IPS-18c (cell line): ENCODE measurements around the gene DDIT3.
"Not testable (repeated sequence)": the region's sequence is repeated elsewhere in the genome, so short reads cannot be mapped to it uniquely, and the experiment has no call there.

Experiments
- H3K4me3 ChIP-seq: 2 replicates; pipeline ENCODE4 v1.7.0; 2013; ENCODE audit warnings: low read depth, mild to moderate bottlenecking, low read length, moderate library complexity; ENCODE audit not compliant: insufficient read depth
- H3K9me3 ChIP-seq: one replicate; pipeline ENCODE4 v1.6.1; 2013; ENCODE audit warnings: mild to moderate bottlenecking, low read length, moderate library complexity; ENCODE audit not compliant: control insufficient read depth, insufficient read depth

Gene DDIT3

GRCh38 chr12:57520053-57520818, at the start of gene DDIT3:
TSS of gene DDIT3 (minus strand) at chr12:57520514. CDS start at chr12:57517406, 3,108 bp downstream.
- H3K9me3 ChIP-seq: no peaks in the 10 kb centered on the region
- H3K4me3 ChIP-seq: peak within 1 kb of the TSS; percentile 83

GRCh38 chr12:57569858-57570257, 49.5 kb upstream of the DDIT3 start:
- Histone ChIP-seq H3K4me3 (no peak overlapping the region), H3K9me3 (no peaks in the 10 kb centered on the region)

- H3K4me3 ChIP-seq: no peak overlapping the region
- no peaks in the 10 kb centered on the region for H3K9me3 ChIP-seq
These were observed 48.5 kb upstream of the DDIT3 start for GRCh38 chr12:57568838-57569237.

- no peak overlapping the region for H3K4me3 ChIP-seq
These were observed 43.9 kb upstream of the DDIT3 start for GRCh38 chr12:57564178-57564740.

GRCh38 chr12:57563358-57563757, 43.0 kb upstream of the DDIT3 start:
- H3K9me3 ChIP-seq: no peaks in the 10 kb centered on the region
- no peak overlapping the region for H3K4me3 ChIP-seq

More at GRCh38 chr12:57564178-57564740, 43.9 kb upstream of the DDIT3 start:
- no peaks in the 10 kb centered on the region for H3K9me3 ChIP-seq

GRCh38 chr12:57561117-57561516, 40.8 kb upstream of the DDIT3 start:
- H3K4me3 ChIP-seq, H3K9me3 ChIP-seq: not testable (repeated sequence)

GRCh38 chr12:57560516-57560915, 40.2 kb upstream of the DDIT3 start:
- H3K4me3 ChIP-seq: no peak overlapping the region

GRCh38 chr12:57558864-57559263, 38.5 kb upstream of the DDIT3 start:
- no peak overlapping the region for H3K4me3 ChIP-seq

More at GRCh38 chr12:57560516-57560915, 40.2 kb upstream of the DDIT3 start:
- H3K9me3 ChIP-seq: no peaks in the 10 kb centered on the region

GRCh38 chr12:57554897-57555296, 34.6 kb upstream of the DDIT3 start:
- Histone ChIP-seq H3K4me3 (no peak overlapping the region), H3K9me3 (no peaks in the 10 kb centered on the region)

More at GRCh38 chr12:57558864-57559263, 38.5 kb upstream of the DDIT3 start:
- H3K9me3 ChIP-seq: no peaks in the 10 kb centered on the region

GRCh38 chr12:57554453-57554852, 34.1 kb upstream of the DDIT3 start:
- H3K4me3 ChIP-seq: no peak overlapping the region

GRCh38 chr12:57553343-57554202, 33.3 kb upstream of the DDIT3 start:
- Histone ChIP-seq H3K9me3 (no peaks in the 10 kb centered on the region), H3K4me3 (no peak overlapping the region)

More at GRCh38 chr12:57554453-57554852, 34.1 kb upstream of the DDIT3 start:
- no peaks in the 10 kb centered on the region for H3K9me3 ChIP-seq

- no peak overlapping the region for H3K4me3 ChIP-seq
- H3K9me3 ChIP-seq: no peaks in the 10 kb centered on the region
These were observed 32.6 kb upstream of the DDIT3 start for GRCh38 chr12:57552835-57553313.

GRCh38 chr12:57552306-57552651, 32.0 kb upstream of the DDIT3 start:
- H3K4me3 ChIP-seq: no peak overlapping the region
- no peaks in the 10 kb centered on the region for H3K9me3 ChIP-seq

- H3K4me3 ChIP-seq: no peak overlapping the region; the same call in 1 of the 2 replicates
These were observed 31.5 kb upstream of the DDIT3 start for GRCh38 chr12:57551637-57552305.

GRCh38 chr12:57550641-57551549, 30.6 kb upstream of the DDIT3 start:
- no peaks in the 10 kb centered on the region for H3K9me3 ChIP-seq
- H3K4me3 ChIP-seq: peak overlapping the region; percentile 85

More at GRCh38 chr12:57551637-57552305, 31.5 kb upstream of the DDIT3 start:
- no peaks in the 10 kb centered on the region for H3K9me3 ChIP-seq
